Measurements from ENCODE around the gene ZNF441.

GRCh38 chr19:11814029-11814699, 47.4 kb downstream of the ZNF441 start, which contains the start of gene ZNF440:
- TF ChIP-seq CTCF (IDR thresholded peaks at IDR 0.05) = no peak
- TF ChIP-seq ZBTB21 (CRISPR knock-in tag; IDR thresholded peaks at IDR 0.05; ENCODE audit: borderline replicate concordance) = no peak
- no peak for TF ChIP-seq E2F5 (CRISPR knock-in tag; IDR thresholded peaks at IDR 0.05)
- no peak for TF ChIP-seq ZNF138 (CRISPR knock-in tag; conservative IDR thresholded peaks at IDR 0.05)
- no peak for TF ChIP-seq JUN (CRISPR knock-in tag; IDR thresholded peaks at IDR 0.05)
- TF ChIP-seq E2F4 (CRISPR knock-in tag; IDR thresholded peaks at IDR 0.05; ENCODE audit: borderline replicate concordance, low read depth) = no peak
- TF ChIP-seq ZSCAN18 (CRISPR knock-in tag; IDR thresholded peaks at IDR 0.05) = no peak
- TF ChIP-seq CREM (CRISPR knock-in tag; IDR thresholded peaks at IDR 0.05) = 0 out of 2 replicates have a peak, but pooled peaks have one; percentile 34
- TF ChIP-seq ATF6 (CRISPR knock-in tag; IDR thresholded peaks at IDR 0.05) = no peak
- TF ChIP-seq IRF2 (CRISPR knock-in tag; IDR thresholded peaks at IDR 0.05; ENCODE audit: borderline replicate concordance, low read depth) = no peak
- TF ChIP-seq ATF2 (CRISPR knock-in tag; IDR thresholded peaks at IDR 0.05; ENCODE audit: borderline replicate concordance, low read depth) = no peak
- no peak for TF ChIP-seq TP53 (CRISPR knock-in tag; IDR thresholded peaks at IDR 0.05)
- TF ChIP-seq CREB1 (CRISPR knock-in tag; IDR thresholded peaks at IDR 0.05) = no peak
